ENCODE measurements around the gene BTRC.

BTRC gene

DNA sequence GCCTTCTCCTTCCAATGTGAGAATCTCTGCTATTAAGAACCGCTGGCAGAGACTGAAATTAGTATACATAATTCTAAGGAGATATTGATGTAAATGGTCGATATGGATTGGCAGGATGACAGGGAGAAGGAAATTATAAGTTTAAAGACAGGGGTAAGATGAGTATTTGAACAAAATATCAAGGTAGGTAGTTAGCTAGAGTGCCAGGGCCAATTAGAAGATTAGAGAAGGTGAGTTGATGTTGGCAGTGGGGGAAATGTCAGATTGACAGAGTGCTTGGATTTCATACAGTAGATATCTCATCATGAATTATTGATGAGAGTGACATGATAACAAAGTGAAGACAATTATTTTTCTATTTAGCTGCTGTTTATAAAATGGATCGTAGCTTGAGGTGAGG lies 74.1 kb downstream of the BTRC start:
- no peaks in the 10 kb centered on the region for H3K9me3 Mint-ChIP-seq
- H3K4me1 Mint-ChIP-seq (ENCODE audit: low read depth) = peaks cover 2% of the 10 kb centered on the region
- no peak overlapping the region for H3K4me3 Mint-ChIP-seq
- H3K36me3 Mint-ChIP-seq (ENCODE audit: low read depth) = peaks cover 5% of the 10 kb centered on the region
- H3K27me3 Mint-ChIP-seq = no peaks in the 10 kb centered on the region
- DNase-seq = no peak
- no peak overlapping the region for H3K27ac Mint-ChIP-seq

DNA sequence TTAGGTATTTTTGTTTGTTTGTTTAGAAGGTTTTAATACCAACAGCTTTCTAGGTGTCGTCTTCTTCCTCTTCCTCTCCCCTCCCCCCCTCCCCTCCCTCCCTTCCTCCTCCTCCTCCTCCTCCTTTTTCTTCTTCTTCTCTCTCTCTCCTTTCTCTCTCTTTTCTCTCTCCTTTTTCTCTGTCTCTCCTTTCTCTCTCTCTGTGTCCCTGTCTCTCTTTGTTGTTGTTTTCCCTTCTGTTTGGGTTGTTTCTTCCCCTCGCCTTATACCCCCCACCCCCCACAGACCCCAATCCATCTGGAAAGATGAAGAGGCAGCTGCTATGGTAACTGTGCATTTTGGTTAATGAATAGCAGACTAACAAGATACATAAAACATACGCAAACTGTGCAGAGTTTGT lies 75.5 kb downstream of the BTRC start:
- H3K4me3 Mint-ChIP-seq = no peak overlapping the region
- no peak overlapping the region for H3K27ac Mint-ChIP-seq
- peaks cover 5% of the 10 kb centered on the region for H3K36me3 Mint-ChIP-seq (ENCODE audit: low read depth)
- no peaks in the 10 kb centered on the region for H3K9me3 Mint-ChIP-seq
- no peaks in the 10 kb centered on the region for H3K27me3 Mint-ChIP-seq
- H3K4me1 Mint-ChIP-seq (ENCODE audit: low read depth) = peaks cover 2% of the 10 kb centered on the region
- no peak for DNase-seq

DNA sequence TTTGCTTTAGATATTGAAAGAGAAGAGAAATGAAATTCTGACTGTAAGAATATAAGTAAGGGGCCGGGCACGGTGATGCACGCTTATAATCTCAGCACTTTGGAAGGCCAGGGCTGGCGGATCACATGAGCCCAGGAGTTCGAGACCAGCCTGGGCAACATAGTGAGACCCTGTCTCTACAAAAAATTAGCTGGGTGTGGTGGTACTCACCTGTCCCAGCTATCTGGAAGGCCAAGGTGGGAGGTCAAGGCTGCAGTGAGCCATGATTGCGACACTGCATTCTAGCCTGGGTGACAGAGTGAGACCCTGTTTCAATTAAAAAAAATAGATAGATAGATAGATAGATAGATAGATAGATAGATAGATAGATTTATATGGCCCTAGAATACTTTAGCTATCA lies 82.3 kb downstream of the BTRC start:
- DNase-seq = no peak
- H3K27ac Mint-ChIP-seq = no peak overlapping the region
- H3K4me1 Mint-ChIP-seq (ENCODE audit: low read depth) = peaks cover 4% of the 10 kb centered on the region
- H3K9me3 Mint-ChIP-seq = no peaks in the 10 kb centered on the region
- no peak overlapping the region for H3K4me3 Mint-ChIP-seq
- H3K27me3 Mint-ChIP-seq = no peaks in the 10 kb centered on the region
- H3K36me3 Mint-ChIP-seq (ENCODE audit: low read depth) = peaks cover 5% of the 10 kb centered on the region

DNA sequence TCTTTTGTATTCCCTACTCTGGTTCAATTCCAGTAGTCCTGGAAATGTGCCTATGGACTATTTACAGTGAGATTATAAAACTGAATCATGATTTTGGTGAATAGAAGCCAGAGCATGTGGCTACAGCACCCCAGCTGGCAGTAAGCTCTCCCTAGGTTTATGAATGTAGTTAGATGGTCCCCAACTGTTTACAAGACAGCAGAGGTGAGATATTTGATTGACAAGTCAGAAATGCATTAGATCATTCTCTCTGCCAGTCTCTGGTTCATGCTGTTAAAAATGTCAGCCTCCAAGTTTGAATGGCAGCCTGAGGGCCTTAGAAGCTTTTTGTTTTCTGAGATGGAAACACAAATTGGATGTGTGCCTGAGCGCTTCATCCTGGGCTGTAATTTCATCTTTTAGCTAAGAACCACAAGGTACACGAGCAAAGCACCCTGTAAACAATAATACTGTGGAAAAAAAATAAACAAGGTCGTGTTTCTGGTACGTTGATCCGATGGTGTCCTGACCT lies 85.0 kb downstream of the BTRC start:
- Mint-ChIP-seq H3K27ac (no peak overlapping the region), H3K9me3 (no peaks in the 10 kb centered on the region), H3K4me1 (ENCODE audit: low read depth) (peaks cover 7% of the 10 kb centered on the region), H3K4me3 (no peak overlapping the region), H3K27me3 (no peaks in the 10 kb centered on the region), H3K36me3 (ENCODE audit: low read depth) (no peaks in the 10 kb centered on the region)
- no peak for DNase-seq

DNA sequence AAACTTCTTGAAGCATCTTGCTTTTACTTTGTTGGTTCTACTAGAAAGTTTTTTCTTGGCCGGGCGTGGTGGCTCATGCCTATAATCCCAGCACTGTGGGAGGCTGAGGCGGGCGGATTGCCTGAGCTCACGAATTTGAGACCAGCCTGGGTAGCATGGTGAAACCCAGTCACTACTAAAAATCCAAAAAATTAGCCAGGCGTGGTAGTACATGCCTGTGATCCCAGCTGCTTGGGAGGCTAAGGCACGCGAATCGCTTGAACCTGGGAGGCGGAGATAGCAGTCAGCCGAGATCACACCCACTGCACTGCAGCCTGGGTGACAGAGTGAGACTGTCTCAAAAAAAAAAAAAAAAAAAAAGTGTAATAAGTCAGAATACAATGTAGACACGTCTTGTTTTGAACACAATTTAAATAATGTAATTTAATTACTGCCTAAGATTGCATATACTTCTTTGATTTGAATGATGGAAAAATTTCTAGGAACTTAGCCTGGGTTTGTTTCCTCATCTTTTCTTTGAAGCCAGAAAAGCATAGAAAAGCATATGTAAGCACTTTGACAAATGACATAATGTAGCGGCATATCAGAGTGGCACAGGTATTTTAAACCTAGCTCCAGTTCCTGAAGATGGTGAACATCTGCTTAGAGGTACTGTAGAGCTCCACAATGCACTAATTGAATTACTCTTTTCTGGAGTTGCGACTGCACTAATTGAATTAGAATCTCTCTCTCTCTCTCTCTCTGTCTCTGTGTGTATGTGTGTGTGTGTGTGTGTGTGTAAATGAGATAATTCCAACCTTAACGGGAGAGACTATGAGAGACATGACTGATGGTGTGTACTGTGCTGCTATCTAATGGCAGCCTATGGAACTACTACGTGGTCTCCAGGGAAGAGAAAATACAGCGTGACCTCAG lies 87.8 kb downstream of the BTRC start:
- H3K4me3 Mint-ChIP-seq = no peak overlapping the region
- no peak for DNase-seq
- H3K36me3 Mint-ChIP-seq (ENCODE audit: low read depth) = no peaks in the 10 kb centered on the region
- peaks cover 5% of the 10 kb centered on the region for H3K4me1 Mint-ChIP-seq (ENCODE audit: low read depth)
- no peaks in the 10 kb centered on the region for H3K9me3 Mint-ChIP-seq
- H3K27ac Mint-ChIP-seq = no peak overlapping the region
- no peaks in the 10 kb centered on the region for H3K27me3 Mint-ChIP-seq

DNA sequence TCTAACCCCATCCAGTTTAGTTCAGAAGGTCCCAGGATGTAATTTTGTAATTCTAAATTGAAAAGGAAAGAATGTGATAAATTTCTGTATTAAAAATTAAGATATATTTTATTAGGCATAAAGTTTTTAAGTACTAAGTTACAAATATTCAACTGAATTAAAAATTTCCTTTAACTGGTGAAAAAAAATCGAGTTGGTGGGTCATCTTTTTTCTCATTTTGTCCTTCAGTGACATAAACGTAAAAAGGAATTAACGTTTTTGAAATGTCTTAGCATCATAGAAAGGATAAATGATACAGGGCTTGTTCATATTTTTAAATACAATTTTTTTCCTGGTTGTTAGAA lies 88.5 kb downstream of the BTRC start:
- no peak overlapping the region for H3K4me3 Mint-ChIP-seq

DNA sequence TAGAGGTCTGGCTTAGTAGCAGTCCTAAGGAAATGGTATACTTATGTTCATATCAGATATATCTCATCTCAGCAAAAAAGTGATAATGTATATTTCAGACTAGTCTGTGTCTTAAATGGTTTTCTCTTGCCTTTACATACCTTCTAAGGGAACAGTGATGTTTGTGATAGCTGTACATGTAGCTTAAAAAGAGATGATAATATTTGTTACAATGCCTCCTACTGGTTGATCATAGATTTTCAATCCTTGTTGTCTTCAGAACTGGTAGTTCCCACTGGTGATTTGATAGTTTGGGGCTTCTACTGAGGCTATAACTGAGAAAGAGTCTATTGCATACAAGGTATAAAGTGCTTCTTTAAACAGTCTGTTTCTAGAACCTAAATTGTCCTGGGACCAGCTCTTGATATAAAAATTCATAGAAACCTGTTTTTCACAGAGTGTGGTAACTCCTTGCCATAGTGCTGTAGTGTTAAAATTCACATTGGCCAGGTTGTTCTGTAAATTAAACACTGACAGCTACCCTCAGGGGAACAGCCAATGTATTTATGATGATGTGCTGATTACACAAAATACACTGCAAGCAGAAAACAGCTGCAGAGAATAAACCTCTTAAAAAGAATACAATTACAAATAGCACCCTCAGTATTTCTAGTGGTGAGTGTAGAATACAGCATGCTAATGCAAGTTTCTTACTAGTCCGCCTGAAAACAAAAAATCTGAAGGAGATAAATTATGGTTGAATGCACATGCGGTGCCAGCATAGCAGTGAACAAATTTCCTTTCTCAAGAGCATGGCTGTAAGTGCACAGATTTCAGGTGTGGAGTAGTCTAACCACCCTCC lies 90.3 kb downstream of the BTRC start:
- no peaks in the 10 kb centered on the region for H3K36me3 Mint-ChIP-seq (ENCODE audit: low read depth)
- no peaks in the 10 kb centered on the region for H3K27me3 Mint-ChIP-seq
- no peak overlapping the region for H3K4me3 Mint-ChIP-seq
- H3K9me3 Mint-ChIP-seq = no peaks in the 10 kb centered on the region
- no peak overlapping the region for H3K27ac Mint-ChIP-seq
- H3K4me1 Mint-ChIP-seq (ENCODE audit: low read depth) = peaks cover 3% of the 10 kb centered on the region
- DNase-seq = no peak

More for the DNA sequence above, 88.5 kb downstream of the BTRC start:
- Mint-ChIP-seq H3K36me3 (ENCODE audit: low read depth) (no peaks in the 10 kb centered on the region), H3K4me1 (ENCODE audit: low read depth) (peaks cover 5% of the 10 kb centered on the region), H3K27ac (no peak overlapping the region), H3K27me3 (no peaks in the 10 kb centered on the region), H3K9me3 (no peaks in the 10 kb centered on the region)
- DNase-seq = no peak

DNA sequence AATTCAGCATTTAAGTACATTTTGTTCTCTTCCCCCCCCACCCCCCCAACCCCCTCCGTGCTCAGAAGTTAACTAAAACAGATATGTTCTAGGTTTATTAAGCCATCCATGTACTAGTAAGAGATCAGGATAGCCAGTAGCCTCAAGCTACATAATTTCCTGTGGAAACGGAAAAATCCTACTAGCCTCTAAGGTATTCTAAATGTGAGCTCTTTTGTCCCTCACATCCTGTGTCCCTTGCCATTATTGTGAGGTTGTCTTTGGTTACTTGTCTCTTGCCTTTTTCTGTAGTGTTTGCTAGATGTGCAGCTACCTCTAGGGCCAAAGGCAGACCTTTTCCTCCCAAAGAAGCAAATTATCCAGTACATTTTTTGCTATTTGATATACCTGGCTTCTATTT lies 92.1 kb downstream of the BTRC start:
- H3K27me3 Mint-ChIP-seq = no peaks in the 10 kb centered on the region
- H3K27ac Mint-ChIP-seq = no peak overlapping the region
- H3K9me3 Mint-ChIP-seq = no peaks in the 10 kb centered on the region
- no peak overlapping the region for H3K4me3 Mint-ChIP-seq
- peaks cover 4% of the 10 kb centered on the region for H3K4me1 Mint-ChIP-seq (ENCODE audit: low read depth)
- DNase-seq = no peak
- H3K36me3 Mint-ChIP-seq (ENCODE audit: low read depth) = no peaks in the 10 kb centered on the region

DNA sequence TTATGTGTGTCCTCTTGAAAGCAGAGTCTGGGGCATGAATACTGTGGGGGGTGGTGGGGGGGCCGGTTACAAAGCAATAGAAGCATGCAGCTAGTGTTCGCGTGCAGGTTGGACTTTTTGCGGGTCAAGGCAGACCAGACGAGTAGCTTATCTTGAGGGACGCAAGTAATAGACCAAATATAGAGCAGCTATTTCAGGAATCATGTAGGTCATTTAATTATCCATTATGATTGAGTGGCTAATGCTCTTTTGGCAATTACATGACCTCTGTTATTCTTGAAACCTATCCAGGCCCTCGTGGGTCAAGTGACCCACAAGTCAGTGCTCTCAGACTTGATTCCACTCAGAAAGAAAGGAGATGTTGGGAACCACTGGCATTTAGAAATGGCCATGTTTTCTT lies 93.0 kb downstream of the BTRC start:
- DNase-seq = no peak
- H3K9me3 Mint-ChIP-seq = no peaks in the 10 kb centered on the region
- H3K36me3 Mint-ChIP-seq (ENCODE audit: low read depth) = no peaks in the 10 kb centered on the region
- H3K4me1 Mint-ChIP-seq (ENCODE audit: low read depth) = peaks cover 12% of the 10 kb centered on the region
- no peak overlapping the region for H3K4me3 Mint-ChIP-seq
- H3K27ac Mint-ChIP-seq = no peak overlapping the region
- no peaks in the 10 kb centered on the region for H3K27me3 Mint-ChIP-seq

DNA sequence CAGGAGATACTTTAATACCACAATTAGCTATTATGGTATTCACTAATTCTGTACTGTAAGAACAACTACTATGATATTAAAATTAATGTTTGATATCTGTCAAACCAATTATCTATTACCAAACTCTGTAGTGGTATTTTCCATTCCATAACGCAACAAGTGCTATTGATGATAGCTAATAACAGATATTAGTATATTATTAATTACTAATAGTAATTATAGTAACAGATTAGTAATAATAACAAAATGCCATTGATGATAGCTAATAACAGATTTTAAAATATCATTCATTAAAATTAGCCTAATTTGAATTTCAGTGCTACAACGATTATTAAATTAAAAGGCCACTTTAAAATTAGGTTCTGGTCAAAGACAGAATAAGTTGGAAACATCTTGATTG lies 93.5 kb downstream of the BTRC start:
- Mint-ChIP-seq H3K9me3 (no peaks in the 10 kb centered on the region), H3K27me3 (no peaks in the 10 kb centered on the region), H3K4me1 (ENCODE audit: low read depth) (peaks cover 15% of the 10 kb centered on the region), H3K36me3 (ENCODE audit: low read depth) (no peaks in the 10 kb centered on the region), H3K4me3 (no peak overlapping the region), H3K27ac (no peak overlapping the region)
- no peak for DNase-seq

DNA sequence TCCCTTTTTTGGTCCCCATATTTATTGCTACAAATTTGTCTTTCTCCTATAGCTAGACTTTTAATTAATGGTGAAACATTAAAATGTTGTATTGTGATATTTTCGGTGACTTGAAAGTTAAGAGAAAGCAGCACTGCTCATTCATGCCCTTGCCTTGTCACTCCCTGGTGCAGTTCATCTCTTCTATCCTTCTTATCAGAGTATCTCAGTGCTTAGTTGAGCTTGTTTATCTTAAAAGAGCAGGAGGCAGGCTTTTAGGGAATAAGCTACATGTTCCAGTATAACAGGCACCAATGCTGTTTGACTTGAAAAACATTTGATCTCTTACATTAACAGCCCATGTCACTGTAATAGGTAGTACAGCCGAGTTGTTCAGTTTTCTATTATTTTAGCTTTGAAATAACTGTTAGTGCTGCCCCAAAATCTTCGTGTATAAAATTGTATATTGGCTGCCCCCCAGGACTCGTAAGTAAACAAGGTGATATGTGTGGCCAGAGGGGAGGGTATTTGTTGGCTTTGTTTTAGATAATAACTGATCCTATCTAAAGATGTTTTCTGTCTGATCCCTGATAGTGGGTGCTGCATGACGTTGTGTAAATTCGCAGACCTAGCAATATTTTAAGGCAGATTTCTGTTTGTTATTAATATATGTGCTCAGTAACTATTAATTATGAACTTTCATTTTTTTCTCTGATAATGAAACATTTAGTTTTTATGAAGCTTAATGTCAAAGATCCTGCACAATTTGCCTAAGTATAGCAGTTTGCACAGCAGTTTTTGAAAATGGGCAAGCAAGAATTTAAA lies 96.5 kb downstream of the BTRC start:
- Mint-ChIP-seq H3K9me3 (no peaks in the 10 kb centered on the region), H3K36me3 (ENCODE audit: low read depth) (no peaks in the 10 kb centered on the region), H3K4me3 (no peak overlapping the region), H3K27me3 (no peaks in the 10 kb centered on the region), H3K27ac (no peak overlapping the region), H3K4me1 (ENCODE audit: low read depth) (peaks cover 33% of the 10 kb centered on the region)
- DNase-seq = no peak

DNA sequence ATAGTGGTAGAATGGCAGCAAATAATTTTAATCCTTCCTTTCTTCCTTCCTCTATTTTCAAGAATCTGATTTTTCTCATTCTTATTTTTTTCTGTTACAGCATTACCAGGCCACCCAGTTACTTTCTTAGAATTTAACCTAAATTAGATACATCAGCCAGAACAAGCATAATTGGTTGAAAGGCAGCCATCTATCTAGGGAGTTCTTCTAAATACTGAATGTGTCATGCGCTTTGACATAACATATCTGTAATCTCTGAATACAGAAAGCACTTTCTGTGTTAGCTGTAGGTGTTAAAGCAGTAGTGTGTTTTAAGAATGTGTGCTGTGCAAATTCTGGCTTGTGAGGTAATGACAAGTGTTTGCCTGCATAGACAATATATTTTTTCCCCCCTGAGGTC lies 97.3 kb downstream of the BTRC start:
- Mint-ChIP-seq H3K9me3 (no peaks in the 10 kb centered on the region), H3K4me3 (no peak overlapping the region), H3K36me3 (ENCODE audit: low read depth) (no peaks in the 10 kb centered on the region), H3K27ac (no peak overlapping the region), H3K4me1 (ENCODE audit: low read depth) (peaks cover 33% of the 10 kb centered on the region), H3K27me3 (no peaks in the 10 kb centered on the region)
- no peak for DNase-seq

DNA sequence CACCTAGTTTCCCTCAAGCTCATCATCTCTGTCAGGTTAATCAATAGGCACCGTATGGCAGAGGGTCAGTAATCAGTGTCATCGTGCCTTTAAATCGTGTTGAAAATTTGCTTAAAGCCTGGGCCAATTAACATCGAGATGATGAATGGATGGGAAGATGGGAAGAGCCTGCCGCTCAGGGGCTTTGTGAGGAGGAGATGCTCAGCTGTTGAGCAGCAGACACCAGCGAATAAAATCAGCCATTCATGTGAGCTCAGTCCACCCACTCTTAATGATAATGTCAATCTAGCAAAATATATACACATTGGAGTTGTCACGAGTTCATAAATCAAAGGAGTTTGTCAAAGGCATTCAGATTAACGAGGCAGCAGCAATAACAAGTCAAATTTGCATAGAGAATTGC lies 97.7 kb downstream of the BTRC start:
- Mint-ChIP-seq H3K4me3 (no peak overlapping the region), H3K36me3 (ENCODE audit: low read depth) (no peaks in the 10 kb centered on the region), H3K27ac (no peak overlapping the region), H3K9me3 (no peaks in the 10 kb centered on the region), H3K4me1 (ENCODE audit: low read depth) (peaks cover 33% of the 10 kb centered on the region), H3K27me3 (no peaks in the 10 kb centered on the region)
- no peak for DNase-seq

DNA sequence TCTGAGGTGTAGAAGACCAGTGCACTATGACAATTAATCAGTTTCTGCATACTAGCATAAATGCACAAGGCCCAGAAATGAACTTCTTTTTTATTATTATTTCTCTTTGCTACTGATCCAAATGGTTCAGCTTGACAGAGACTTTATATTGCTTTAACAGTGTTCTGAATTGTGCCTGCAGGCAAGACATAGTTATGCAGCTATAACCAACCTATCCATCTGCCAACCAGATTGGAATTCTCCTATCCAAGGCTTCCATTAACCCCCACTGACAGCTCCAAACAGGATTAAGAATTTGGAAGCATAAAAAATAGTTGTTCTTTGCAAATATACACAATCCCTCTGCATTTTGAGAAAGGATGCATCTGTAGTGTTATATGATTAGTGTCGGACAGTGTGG lies 98.2 kb downstream of the BTRC start:
- DNase-seq = no peak
- H3K27me3 Mint-ChIP-seq = no peaks in the 10 kb centered on the region
- H3K9me3 Mint-ChIP-seq = no peaks in the 10 kb centered on the region

More for the DNA sequence above, 98.2 kb downstream of the BTRC start:
- no peak overlapping the region for H3K27ac Mint-ChIP-seq
- H3K4me1 Mint-ChIP-seq (ENCODE audit: low read depth) = peaks cover 33% of the 10 kb centered on the region
- H3K4me3 Mint-ChIP-seq = no peak overlapping the region
- no peaks in the 10 kb centered on the region for H3K36me3 Mint-ChIP-seq (ENCODE audit: low read depth)
